Hypothalamus (tissue), 51 donors: ENCODE measurements around the gene KIF26A.
"Not testable (repeated sequence)": the region's sequence is repeated elsewhere in the genome, so short reads cannot be mapped to it uniquely, and the experiment has no call there.

Experiments
- DNase-seq, 51 donors: peaks; one replicate each; lab custom pipeline; 2025; lab: John Stamatoyannopoulos, UW

Gene KIF26A

DNA sequence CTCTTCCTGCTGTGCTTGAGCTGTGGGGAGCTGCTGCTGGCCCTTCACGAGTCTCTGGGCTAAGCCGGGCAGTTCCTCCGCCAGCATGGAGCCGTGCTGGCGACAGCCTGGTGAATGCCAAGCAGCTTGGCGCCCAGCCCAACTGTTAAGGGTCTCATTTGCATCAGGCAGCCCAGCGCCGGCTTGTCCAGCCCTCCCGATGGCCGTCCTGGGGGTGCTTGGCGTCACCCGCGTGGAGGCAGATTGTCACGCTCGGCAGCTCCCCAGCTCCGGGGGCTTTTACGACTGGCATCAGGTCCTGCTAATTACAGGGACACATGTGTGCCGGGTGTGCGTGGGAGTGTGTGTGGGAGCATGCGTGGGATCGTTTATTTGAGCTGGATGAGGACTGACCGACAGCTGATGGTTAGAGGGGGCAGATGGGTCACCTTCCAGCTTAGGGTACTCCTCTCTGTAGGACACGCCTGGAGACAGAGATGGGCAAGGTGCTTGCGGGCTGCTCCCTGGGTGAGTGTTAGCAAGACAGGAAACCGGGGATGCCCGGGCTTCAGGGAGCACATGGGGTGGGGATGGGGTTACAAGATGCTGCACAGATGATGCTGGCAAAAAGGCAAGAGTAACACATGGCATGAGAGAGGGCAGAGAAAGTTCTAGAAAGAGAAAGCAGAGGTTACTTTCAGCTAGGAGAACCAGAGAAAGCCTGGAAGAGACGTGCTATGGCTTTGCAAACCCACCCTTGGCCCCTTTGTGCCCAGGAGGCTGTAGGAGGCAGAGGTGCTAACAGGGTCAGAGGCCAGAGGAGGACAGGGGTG lies 64.1 kb downstream of the KIF26A start:
- DNase-seq, result peak in 6 of 51 donors; percentile 19 to 33 (median 23)

DNA sequence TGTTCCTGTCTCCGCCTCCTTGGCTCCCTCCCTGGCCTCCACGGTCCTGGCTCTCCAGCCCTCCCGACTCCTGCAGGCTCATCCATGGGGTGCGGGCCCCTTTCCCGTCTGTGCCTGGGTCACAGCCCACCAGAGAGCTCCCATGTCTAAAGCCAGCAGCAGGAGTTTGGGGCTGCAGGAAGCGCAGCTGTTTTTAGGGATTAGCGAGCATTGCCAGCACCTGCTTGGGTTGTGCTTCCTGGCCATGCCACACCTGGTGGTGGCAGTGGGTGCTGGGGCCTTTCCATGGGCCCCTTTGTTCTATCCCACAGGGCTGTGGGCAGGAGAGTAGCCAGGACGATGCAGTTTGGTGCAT lies 64.7 kb downstream of the KIF26A start:
- DNase-seq, result no peak

DNA sequence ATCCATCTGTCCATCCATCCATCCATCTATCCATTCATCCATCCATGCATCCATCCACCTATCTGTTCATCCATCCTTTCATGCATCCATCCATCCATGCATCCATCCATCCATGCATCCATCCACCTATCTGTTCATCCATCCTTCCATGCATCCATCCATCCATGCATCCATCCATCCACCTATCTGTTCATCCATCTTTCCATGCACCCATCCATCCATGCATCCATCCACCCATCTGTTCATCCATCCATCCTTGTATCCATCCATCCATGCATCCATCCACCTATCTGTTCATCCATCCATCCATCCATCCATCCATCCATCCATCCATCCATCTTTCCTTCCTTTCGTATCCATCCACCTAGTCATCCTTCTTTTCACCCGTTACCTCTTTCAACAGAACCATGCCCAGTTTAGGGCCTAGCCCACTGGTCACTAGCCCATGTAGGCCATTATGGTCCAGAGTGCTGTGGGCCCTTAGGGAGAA lies 66.3 kb downstream of the KIF26A start:
- no peak for DNase-seq

DNA sequence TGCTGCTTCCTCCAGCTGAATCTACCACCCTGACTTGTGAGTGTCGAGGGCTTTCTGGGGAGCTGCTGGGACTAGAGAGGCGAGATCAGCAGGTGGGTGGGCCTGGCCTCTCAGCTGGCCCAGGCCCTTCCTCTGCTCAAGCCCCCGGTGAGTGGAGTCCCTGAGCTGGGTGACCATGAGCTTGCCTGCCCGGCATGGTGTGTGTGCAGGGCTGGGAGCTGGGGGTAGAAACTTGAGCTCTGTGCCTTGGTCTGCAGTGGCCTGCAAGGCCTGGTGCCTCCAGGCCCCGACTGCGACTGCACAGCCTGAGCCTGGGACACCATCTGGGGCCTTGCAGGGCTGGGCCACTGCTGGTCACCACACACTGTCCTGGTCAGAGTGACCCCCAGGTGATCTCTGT lies 67.4 kb downstream of the KIF26A start:
- DNase-seq, result no peak

DNA sequence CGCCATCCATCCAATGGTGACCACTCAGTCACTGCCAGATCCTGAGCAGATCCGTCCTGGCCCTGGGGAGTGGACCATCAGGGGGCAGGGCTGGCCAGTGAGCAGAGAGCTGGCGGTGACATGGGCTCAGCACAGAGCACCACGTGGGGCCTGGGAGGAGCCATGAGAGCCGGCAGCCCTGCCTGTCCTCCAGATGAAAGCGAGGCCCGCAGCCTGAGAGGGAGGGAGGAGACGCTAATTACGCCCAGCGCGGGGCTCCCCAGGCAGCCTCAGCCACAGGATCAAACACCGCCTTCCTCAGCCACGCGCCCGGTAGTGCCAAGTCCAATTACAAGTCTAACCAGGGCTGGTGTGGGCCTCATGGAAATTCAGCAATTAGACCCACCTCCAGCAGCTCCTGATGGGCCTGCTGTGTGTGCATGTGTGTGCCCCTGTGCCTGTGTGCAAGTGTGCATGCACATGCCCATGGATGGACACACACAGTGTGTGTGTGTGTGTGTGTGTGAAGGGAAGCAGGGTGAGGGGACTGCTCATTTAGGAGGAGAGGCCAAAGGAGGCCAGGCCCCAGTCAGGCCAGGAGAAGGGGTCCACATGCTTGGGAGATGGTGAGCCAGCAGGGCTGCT lies 68.0 kb downstream of the KIF26A start:
- DNase-seq, result peak in 24 of 51 donors; percentile 6 to 67 (median 41)

DNA sequence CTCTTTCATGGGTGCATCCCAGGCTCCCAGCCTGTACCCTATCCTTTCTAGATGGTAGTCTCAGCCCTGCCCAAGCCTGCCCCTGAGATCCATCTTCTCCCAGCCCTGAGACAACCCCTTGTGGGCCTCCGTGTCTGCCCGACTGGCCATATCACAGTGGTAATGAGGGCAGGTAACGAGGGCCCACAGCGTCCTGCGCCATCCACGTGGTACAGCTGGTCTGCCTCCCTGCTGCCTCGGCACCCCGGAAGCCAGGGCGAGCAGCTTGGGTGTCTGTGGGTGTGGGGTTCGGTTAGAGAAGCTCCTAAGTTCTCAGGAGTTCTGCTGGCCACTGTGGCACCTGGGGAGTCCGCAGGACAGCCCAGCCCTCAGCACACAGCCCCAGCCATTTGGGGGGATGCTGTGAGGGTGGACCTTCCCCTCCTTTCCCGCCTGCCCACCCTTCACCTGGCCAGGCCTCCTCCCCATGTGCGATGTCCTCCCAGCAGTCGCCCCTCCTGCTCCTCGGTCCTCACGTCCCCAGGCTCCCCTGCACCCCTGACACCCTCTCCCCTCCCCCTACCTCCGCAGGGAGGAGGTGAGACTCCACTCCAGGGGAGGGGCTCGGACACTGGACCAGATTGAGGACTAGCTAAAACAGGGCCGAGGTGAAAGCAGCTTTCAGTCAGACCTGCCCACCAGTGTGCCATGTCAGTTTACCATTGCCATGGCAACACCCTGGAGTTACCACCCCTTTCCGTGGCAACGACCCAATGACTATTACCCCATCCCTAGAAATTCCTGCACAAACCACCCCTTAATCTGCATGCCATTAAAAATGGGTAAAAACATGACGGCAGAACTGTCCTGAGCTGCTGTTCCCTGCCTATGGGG lies 69.0 kb downstream of the KIF26A start:
- no peak for DNase-seq

DNA sequence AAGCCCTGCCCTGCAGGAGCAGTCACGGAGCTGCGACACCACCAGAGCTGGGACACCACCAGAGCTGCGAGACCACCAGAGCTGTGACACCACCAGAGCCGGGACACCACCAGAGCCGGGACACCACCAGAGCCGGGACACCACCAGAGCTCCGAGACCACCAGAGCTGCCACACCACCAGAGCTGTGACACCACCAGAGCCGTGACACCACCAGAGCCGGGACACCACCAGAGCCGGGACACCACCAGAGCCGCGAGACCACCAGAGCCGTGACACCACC lies 69.6 kb downstream of the KIF26A start:
- not testable (repeated sequence) for DNase-seq

DNA sequence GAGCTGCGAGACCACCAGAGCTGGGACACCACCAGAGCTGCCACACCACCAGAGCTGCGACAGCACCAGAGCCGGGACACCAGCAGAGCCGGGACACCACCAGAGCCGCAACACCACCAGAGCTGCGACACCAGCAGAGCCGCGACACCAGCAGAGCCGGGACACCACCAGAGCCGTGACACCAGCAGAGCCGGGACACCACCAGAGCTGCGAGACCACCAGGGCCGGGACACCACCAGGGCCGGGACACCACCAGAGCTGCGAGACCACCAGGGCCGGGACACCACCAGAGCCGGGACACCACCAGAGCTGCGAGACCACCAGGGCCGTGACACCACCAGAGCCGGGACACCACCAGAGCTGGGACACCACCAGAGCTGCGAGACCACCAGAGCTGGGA lies 69.9 kb downstream of the KIF26A start:
- DNase-seq, result not testable (repeated sequence)

DNA sequence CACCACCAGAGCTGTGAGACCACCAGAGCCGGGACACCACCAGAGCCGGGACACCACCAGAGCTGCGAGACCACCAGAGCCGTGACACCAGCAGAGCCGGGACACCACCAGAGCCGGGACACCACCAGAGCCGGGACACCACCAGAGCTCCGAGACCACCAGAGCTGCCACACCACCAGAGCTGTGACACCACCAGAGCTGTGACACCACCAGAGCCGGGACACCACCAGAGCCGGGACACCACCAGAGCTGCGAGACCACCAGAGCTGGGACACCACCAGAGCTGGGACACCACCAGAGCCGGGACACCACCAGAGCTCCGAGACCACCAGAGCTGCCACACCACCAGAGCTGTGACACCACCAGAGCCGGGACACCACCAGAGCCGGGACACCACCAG lies 70.7 kb downstream of the KIF26A start:
- not testable (repeated sequence) for DNase-seq

DNA sequence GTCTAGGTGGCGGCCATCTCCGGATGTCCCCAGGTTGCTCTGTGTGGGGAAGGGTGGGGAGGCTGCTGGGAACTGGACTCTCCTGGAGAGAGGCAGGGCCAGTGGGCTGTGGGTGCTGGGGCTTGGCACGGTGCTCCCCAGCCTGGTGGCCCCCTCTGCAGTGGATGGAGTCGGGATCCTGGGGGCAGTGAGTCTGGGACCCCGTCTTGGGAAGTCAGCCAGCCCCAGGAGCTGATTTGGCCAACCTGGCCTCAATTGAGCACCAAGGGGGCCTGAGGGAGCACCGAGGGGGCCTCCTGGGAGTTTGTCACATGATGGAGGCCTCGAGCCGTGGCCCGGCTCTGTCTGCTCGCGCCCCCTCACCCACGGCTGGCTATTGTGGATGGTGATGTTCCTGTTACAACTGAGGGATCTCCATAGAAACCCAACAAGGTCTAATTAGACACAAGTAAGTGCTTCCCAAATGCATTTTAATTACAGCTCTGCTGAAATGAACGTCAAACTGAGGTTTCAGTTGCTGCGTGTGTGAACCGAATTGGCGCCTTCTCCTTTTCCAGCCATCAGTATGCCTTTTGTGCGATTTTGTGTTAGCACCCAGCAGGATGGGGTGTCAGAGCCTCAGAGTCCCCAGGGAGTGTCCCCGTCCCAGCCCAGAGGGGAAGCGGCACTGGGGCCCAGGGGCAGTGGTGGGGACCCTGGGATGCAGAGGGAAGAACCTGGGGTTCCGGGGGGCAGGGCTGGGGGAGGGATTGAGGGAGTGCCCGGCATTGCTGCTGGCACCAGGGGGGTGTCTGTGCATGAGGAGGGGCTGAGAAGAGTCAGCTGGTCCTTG lies 71.8 kb downstream of the KIF26A start:
- peak in 4 of 51 donors; percentile 10 to 20 (median 15) for DNase-seq

DNA sequence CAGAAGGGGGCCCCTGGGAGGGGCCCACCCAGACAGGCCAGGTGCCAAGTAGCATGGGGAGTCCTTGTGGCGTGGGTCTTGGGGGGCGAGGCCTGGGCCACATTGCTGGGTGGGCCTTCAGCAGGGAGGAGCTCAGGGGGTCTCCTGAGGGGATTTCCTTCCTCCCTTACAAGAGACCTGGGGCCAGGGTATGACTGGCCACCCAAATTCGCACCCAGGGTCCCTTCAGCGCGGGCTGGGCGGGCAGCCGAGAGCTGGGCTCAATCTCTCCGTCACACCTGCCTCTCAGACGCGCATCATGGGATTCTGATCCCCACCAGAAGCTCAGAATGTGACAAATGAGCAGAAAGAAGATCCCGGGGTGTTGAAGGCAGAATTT lies 72.4 kb downstream of the KIF26A start:
- no peak for DNase-seq

DNA sequence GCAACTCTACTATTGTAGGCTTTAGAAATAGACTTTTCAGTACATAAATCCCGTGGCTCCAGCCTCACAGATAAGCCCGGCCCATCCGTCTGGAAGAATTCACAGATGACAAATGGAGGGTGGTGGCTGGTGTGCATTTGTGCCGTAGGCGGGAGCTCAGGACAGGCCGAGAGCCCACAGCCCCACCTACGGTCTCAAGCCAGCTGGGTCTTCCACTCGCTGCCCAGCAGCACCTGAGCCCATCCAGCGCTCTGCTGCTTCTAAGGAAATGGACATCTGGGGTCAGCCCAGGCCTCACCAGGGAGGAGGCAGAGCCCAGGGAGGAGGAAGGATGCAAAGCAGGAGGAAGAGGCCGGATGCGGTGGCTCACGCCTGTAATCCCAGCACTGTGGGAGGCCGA lies 72.8 kb downstream of the KIF26A start:
- peak in 1 of 51 donors; percentile 16 for DNase-seq

DNA sequence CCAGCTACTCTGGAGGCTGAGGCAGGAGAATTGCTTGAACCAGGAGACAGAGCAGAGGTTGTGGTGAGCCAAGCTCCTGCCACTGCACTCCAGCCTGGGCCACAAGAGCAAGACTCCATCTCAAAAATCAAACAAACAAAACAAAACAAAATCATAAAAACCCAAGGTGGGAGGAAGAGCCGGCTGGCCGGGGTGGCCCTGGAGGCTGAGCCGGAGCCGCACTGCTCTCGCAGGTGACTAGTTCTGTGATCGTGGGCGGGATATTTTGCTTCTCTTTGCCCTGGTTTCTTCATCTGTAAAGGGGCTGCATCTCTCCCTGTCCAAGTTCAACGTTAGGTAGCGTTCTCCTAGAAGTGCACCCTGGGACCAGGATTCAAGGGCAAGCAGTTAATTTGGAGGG lies 73.4 kb downstream of the KIF26A start:
- no peak for DNase-seq

DNA sequence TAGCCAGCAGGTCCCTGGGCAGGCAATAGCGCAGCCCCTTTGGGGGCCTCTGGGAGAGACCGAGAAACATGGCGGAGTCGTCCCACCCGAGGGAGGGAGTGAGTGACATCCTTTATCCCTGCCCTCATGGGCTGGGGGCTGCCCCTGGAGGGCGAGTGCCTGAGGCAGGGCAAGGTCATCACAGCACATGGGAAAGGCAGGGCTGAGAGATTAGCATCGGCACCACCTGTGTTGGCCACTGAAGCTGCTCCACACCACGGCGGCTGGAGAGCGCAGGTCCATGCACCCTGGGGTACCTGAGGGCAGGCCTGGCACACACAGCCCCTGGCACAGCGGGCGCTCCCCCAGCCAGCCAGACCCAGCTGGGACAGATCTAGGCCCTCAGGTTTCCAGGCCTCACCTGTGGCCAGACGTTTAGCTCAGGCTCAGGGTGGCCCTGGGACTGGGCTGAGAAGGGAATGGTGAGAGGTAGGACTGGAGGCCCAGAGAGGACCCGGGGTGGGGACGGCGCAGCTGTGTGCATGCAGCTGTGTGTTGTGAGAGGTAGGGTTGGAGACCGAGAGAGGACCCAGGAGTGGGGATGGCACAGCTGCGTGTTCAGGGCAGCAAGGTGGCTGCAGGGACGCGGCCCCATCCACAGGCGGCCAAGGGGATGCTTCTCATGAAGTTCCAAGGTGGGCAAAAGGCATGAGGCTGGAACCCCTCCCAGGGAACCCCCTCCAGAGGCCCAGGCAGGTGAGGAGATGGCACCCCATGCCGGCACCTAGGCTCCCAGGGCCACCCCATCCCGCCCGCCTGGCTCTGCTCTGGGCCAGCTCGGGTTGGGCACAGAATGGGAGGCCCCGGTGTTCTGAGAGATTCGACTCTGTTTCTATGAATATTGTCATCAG lies 74.1 kb downstream of the KIF26A start:
- no peak for DNase-seq

DNA sequence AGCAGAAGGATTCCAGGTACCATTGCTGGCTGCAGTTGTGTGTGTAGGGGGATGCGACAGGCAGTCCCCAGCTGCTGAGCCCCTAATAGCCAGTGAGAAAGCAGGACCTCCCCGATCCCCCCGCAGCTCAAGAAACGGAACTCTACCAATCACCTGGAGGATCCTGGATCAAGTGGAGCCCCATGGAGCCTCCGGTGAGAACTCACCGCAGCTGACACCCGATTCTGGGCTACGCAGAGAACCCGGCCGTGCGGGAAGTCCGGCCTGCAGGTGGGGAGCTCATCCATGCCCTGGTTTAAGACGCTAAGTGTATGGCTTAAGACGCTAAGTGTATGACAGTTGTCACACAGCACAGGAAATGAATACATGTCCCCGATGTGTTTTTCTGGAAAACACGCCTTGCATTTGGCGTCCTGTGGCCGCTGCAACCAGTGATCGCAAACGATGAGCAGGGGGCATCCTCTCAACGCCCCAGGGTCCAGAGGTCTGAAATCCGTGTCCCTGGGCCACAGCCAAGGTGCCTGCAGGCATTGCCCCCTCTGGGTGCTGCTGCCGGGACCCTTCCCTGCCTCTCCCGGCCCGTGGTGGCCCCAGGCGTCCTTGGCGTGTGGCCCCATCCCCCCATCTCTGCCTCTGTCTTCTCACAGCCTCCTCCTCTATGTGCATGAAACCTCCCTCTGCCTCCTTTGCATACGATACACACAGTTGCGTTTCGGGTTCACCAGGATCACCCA lies 75.1 kb downstream of the KIF26A start:
- DNase-seq, result no peak

DNA sequence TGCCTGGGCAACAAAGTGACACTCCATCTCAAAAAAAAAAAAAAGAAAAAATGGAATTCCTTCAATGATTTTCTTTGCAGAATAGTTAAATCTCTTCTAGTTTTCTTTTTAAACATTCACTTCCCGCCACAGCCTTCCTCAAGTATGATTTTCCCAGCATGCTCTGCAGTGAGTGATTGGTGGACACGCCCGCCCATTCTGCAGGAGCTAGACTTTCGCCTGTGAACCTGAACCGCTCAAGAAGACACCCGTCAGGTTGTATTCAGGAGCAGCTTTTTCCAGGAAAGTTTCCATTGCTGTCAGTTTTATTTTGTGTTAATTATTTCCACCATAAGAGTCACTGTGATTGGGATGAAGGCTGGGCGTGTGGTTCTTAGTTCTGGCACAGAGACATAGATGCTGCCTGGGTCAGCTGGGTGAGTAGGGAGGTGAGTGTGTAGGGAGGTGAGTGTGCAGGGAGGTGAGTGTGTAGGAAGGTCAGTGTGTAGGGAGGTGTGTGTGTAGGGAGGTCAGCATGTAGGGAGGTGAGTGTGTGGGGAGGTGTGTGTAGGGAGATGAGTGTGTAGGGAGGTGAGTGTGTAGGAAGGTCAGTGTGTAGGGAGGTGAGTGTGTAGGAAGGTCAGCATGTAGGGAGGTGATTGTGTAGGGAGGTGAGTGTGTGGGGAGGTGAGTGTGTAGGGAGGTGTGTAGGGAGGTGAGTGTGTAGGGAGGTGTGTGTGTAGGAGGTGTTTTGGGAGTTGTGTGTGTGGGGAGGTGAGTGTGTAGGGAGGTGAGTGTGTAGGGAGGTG lies 76.2 kb downstream of the KIF26A start:
- DNase-seq, result no peak

DNA sequence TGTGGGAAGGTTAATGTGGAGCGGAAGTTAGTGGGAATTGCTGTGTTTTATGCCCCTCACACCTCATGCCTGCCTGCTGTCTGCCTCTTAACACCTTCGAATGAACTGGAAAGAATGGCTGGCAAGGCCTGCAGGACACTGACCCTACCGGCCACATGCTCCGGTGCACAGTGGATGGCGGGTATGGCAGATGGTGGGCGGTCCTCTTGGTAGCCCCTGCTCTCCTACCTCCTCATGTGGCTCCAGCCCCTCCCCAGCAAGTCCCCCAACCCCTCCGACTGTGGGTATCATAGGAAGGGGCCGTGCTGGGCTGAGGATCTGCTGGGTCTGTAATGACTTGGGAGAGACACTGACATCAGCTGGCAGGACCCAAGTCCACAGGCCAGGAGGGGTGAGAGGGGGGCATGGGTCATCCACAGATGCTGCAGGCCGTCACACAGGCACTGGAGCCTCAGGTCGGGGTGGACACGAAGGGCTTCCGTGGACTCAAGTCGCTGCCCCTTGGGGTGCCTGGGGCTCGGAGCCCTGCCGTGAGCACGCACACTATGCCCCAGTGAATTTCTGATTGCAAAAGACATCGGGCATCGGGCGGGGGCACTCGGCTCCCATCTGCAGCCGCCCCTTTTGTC lies 77.4 kb downstream of the KIF26A start:
- DNase-seq, result no peak

DNA sequence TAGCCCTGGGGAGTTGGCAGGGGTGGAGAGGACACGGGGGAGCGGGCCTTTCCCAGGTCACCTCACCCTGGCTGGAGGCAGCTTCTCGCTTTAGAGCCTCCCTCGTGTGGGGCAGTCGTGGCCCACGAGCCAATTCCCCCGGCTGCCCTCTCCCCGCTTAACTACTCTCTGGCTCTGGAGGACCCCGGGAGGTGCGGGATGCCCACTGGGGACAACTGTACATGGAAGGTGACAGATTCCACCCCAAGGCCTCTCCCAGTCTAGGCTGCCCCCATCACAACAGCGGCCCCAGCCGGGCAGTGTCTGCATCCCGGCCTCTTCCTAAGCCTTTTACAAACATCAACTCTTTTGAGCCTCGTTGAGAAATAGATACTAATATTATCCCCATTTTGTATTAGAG lies 78.1 kb downstream of the KIF26A start:
- DNase-seq, result no peak
